Type B pancreatic cell (in vitro differentiated cells): ENCODE results near the gene NDUFB11. TPM values are rescaled to one million over a fixed set of nuclear protein-coding genes. Genes with fewer than 3 reads are reported as not detected.

ENCODE experiments used
- DNase-seq: peaks from one replicate; pipeline ENCODE4 v3.0.0; 2021; ENCODE audit warnings: mixed read lengths; ENCODE audit not compliant: unreplicated experiment; ENCODE audit errors: extremely low spot score
- H3K27ac Mint-ChIP-seq: 2 replicates; pipeline ENCODE4 v1.8.0; 2021; ENCODE audit warnings: mild to moderate bottlenecking, mixed read lengths
- H3K27me3 Mint-ChIP-seq: 2 replicates; pipeline ENCODE4 v1.8.0; 2021; ENCODE audit warnings: mixed read lengths
- H3K36me3 Mint-ChIP-seq: 2 replicates; pipeline ENCODE4 v1.8.0; 2021; ENCODE audit warnings: mixed read lengths
- H3K4me1 Mint-ChIP-seq: one replicate; pipeline ENCODE4 v1.8.0; 2021; ENCODE audit warnings: mixed read lengths; ENCODE audit not compliant: unreplicated experiment
- H3K4me3 Mint-ChIP-seq: 2 replicates; pipeline ENCODE4 v1.8.0; 2021; ENCODE audit warnings: mild to moderate bottlenecking, mixed read lengths
- H3K9me3 Mint-ChIP-seq: 2 replicates; pipeline ENCODE4 v1.8.0; 2021; ENCODE audit warnings: mixed read lengths
- total RNA-seq: library from RNA; stranded (reverse); gene quantifications from 2 replicates; pipeline ENCODE4 v1.2.1, GENCODE V29; 2021; ENCODE audit warnings: low replicate concordance
- TF ChIP-seq, protein P1 (sequence below): fragments of 200-600 bp; sonication (generic); conservative IDR thresholded peaks from 2 replicates; pipeline ENCODE4 v1.5.0; 2021; ENCODE audit warnings: antibody characterized with exemption, mild to moderate bottlenecking

Gene NDUFB11
- total RNA-seq, 1 donor from 2014 or later = 103 TPM

DNA sequence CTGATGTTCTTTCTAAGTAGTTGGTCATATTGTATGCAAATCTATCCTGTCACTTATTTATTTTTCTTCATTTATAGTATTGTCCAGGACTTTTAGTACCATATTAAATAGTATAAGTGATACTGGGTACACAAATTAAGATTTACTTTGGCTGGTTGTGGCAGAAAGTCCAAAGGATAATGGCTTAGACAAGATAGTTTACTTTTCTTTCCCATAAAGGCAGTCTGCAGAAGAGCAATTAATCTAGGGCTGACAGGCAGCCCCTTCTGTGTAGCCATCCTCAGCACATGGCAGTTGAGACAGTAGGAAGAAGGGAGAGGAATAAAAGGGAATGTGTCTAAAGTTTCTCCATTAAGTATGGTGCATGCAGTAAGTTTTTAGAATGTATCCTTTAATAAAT lies 6.9 kb upstream of the NDUFB11 start:
- no peak overlapping the region for H3K27ac Mint-ChIP-seq
- TF ChIP-seq, protein P1, sequence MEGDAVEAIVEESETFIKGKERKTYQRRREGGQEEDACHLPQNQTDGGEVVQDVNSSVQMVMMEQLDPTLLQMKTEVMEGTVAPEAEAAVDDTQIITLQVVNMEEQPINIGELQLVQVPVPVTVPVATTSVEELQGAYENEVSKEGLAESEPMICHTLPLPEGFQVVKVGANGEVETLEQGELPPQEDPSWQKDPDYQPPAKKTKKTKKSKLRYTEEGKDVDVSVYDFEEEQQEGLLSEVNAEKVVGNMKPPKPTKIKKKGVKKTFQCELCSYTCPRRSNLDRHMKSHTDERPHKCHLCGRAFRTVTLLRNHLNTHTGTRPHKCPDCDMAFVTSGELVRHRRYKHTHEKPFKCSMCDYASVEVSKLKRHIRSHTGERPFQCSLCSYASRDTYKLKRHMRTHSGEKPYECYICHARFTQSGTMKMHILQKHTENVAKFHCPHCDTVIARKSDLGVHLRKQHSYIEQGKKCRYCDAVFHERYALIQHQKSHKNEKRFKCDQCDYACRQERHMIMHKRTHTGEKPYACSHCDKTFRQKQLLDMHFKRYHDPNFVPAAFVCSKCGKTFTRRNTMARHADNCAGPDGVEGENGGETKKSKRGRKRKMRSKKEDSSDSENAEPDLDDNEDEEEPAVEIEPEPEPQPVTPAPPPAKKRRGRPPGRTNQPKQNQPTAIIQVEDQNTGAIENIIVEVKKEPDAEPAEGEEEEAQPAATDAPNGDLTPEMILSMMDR = no peak
- no peak for DNase-seq
- no peaks in the 10 kb centered on the region for H3K9me3 Mint-ChIP-seq
- H3K27me3 Mint-ChIP-seq = no peaks in the 10 kb centered on the region
- H3K4me1 Mint-ChIP-seq = no peaks in the 10 kb centered on the region
- peaks cover 4% of the 10 kb centered on the region for H3K36me3 Mint-ChIP-seq
- H3K4me3 Mint-ChIP-seq = no peak overlapping the region

GRCh38 chrX:47148946-47149345 lies 4.4 kb upstream of the NDUFB11 start:
- Mint-ChIP-seq H3K9me3 (no peaks in the 10 kb centered on the region), H3K27ac (no peak overlapping the region), H3K36me3 (peaks cover 4% of the 10 kb centered on the region), H3K4me3 (no peak overlapping the region), H3K4me1 (no peaks in the 10 kb centered on the region), H3K27me3 (no peaks in the 10 kb centered on the region)
- TF ChIP-seq, protein P1 = no peak
- DNase-seq = no peak

DNA sequence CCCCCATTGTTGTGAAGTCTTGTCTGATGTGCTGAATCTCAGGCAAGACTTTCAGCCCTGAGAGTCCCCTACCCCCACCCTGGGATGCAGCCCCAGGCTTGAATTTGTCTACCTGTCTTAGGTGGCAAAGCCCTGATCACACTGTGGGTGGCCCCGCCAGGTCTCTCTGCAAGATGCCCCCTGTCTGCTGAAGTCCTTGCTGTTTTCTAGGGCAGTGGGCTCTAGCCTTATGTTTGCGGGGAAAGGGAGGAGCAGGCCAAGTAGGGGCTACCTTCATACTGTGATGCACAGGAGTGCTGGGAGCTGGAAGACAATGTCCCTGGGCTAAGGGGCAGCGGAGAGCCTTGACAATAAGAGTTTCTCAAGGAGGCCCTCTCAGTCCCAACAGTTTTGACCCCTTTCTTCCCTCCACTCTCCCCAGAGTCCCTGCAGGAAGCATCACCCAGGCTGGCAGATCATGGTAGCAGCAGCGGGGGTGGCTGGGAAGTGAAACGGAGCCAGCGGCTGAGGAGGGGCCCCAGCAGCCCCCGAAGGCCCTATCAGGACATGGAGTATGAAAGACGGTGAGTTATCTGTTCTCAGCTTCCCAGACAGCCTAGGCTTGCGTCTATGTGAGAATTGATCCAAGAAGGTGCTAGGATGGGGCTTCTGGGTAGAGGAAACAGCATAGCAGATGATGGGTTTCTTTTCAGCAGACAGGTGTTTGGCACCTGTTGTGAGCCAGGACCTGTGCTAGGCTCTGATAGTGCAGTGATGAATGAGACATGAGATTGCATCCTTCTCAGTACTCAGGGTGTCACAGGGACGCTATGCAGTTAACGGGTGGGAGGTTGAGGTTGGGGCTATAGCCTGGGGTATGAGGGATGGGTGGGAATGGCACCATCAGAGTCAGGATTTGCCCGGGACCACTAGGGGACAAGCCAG lies 2.7 kb upstream of the NDUFB11 start:
- TF ChIP-seq, protein P1 = no peak
- Mint-ChIP-seq H3K4me3 (peak overlapping the region; percentile 31), H3K9me3 (no peaks in the 10 kb centered on the region), H3K4me1 (no peaks in the 10 kb centered on the region), H3K27me3 (no peaks in the 10 kb centered on the region), H3K27ac (peak overlapping the region; percentile 21), H3K36me3 (peaks cover 8% of the 10 kb centered on the region)
- DNase-seq = no peak

DNA sequence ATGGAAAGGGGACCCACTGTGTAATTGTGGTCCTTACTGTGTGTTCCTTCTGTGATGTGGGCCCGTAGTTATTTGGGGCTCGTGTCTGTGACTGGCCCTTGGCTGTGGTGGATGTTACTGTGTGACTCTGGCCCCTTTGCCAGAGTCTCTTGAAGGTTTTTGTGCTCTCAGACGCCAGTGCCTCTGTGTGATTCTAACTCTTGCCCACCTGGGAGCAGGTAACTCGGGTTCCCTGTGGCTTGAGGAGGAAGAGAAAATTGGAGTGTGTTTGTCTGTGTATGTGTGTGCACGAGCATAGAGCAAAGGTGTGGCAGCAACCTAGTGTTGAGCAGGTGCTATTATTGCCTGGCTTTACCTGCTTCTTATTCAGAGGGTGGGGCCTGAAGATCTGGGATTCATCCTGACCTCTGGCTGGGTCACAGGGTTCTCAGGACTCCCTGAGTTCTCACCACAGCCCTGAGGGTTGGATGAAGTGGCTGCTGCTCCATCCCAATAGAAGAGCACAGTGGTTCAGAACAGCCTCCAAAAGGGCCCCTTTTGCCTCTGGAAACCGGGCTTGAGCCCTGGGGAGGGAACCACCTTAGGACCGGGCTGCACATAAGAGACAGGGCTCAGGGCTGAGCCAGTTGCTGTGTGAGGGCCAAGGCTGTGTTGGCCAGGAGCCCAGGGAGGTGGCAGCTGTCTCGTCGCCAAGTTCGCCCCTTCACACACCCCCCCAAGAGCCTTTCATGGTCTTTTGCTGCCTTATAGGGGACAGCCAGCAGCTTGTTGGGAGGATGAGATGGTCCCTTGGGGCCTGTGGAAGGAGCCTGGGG lies 1.8 kb upstream of the NDUFB11 start:
- no peaks in the 10 kb centered on the region for H3K9me3 Mint-ChIP-seq
- H3K27ac Mint-ChIP-seq = peak overlapping the region; percentile 99
- H3K4me3 Mint-ChIP-seq = peak overlapping the region; percentile 98
- DNase-seq = no peak
- H3K4me1 Mint-ChIP-seq = no peaks in the 10 kb centered on the region
- peaks cover 8% of the 10 kb centered on the region for H3K36me3 Mint-ChIP-seq
- no peaks in the 10 kb centered on the region for H3K27me3 Mint-ChIP-seq
- TF ChIP-seq, protein P1 = no peak

DNA sequence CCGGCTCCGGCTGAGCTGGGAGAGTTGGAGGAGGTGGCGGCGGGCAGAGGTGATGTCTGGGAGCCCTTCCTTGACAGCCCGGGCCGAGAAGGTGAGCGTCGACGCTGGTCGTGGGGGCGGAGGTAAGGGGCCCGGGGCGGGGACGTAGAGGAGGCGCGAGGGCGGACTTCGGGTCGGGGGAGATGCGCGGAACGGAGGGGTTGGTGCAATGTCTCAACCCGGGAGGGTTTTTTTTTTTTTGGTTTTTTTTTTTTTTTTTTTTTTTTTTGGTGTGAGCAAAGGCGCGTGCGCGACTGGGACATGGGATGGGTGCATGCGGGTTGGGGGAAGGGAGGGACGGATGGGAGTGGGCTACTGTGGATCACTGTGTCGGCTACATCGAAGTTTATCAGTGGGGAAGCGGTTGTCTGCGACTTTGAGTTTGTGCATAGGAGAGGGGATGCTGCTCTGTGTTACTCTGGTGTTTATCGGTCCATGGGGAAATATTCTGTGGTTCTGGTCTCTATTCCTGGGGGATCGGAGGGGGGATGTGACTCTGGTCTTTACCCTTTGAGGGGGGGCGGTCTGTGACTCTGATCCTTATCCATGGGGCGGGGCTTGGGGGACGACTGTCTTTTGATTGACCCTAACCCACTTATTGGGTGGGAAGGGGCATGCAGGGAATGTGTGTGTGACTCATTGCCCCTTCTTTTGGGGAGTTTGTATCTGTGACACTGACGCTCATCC lies 1.1 kb upstream of the NDUFB11 start:
- Mint-ChIP-seq H3K9me3 (no peaks in the 10 kb centered on the region), H3K27me3 (no peaks in the 10 kb centered on the region), H3K4me3 (peak overlapping the region; percentile 98), H3K27ac (peak overlapping the region; percentile 99), H3K4me1 (no peaks in the 10 kb centered on the region), H3K36me3 (peaks cover 10% of the 10 kb centered on the region)
- TF ChIP-seq, protein P1 = no peak
- DNase-seq = no peak
